Measurements from ENCODE around the gene DNAJC8.

Gene DNAJC8

GRCh38 chr1:28170001-28170596 lies 62.7 kb downstream of the DNAJC8 start:
- DNase-seq: no peak

- DNase-seq: peak; percentile 23
Measured at GRCh38 chr1:28163496-28164161, 69.2 kb downstream of the DNAJC8 start.

DNA sequence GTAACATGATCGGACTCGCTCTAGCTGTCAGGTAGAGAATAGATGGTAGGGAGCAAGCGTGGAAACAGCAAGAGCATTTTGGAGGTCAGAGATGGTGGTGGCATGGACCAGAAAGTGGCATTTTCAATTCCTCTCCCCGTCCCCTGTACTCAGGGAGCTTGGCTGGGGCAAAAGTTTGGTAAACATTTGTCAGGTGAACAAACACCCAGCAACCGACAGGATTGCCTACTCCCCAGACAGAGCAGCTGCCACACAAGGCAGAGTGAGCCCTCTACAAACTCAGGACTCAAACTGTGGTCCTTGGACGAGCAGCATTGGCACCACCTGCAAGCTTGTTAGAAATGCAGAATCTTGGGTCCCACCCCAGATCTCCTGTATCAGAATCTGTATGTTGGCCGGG lies 70.7 kb downstream of the DNAJC8 start:
- no peak for DNase-seq

GRCh38 chr1:28161751-28162150 lies 71.1 kb downstream of the DNAJC8 start:
- DNase-seq: no peak

DNA sequence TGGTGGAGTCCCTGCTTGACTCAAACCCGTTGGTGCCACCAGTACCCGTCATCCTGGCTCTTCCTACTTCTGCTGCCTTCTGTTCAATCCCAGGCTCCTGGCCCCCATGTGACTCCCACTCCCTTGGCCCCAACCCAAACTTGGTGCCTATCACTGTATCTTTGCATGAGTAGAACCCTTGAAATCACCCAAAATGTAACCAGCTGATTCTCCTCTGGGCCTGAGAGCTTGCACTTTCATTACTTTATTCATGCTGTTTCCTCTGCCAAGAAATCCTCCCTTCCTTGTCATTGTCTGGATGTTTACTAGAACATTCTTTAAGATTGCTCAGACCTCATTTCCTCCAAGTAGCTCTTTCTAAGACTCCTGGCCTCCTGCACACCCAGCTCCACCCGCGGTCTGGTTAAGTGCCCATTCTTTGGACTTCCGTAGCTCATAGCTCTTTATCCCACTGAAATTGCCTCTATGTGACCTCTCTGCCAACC lies 72.0 kb downstream of the DNAJC8 start:
- no peak for DNase-seq

DNA sequence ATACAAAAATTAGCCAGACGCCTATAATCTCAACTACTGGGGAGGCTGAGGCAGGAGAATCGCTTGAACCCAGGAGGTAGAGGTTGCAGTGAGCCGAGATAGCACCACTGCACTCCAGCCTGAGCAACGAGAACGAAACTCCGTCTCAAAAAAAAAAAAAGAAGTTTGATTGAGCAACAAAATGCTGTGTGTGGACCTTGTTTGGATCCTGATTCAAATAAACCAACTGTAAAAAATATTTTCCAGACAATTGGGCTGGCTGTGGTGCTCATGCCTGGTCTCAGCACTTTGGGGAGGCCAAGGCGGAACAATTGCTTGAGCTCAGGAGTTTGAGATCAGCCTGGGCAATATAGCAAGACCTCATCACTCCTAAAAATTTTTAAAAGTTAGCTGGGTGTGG lies 73.1 kb downstream of the DNAJC8 start:
- DNase-seq: no peak

- DNase-seq: no peak
Measured at GRCh38 chr1:28159243-28159642, 73.6 kb downstream of the DNAJC8 start.

DNA sequence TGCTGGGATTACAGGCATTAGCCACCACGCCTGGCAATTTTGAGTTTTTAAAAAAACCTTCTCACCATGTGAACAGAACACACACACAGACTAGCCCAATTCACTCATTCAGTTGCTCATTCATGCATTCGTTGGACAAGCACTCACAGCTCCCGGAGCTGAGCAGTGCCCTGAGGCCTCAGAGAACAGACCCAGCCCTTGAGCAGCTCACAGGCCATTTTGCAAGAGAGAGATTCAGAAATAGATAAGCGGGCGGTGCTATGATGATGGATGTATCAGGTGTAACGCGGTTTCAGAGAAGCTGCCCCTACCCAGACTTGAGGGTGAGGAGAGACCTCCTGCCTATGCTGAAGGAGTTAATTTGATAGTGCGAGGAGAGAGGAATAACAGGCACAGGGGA lies 74.9 kb downstream of the DNAJC8 start:
- no peak for DNase-seq

GRCh38 chr1:28156821-28157220 lies 76.0 kb downstream of the DNAJC8 start:
- DNase-seq: no peak

DNA sequence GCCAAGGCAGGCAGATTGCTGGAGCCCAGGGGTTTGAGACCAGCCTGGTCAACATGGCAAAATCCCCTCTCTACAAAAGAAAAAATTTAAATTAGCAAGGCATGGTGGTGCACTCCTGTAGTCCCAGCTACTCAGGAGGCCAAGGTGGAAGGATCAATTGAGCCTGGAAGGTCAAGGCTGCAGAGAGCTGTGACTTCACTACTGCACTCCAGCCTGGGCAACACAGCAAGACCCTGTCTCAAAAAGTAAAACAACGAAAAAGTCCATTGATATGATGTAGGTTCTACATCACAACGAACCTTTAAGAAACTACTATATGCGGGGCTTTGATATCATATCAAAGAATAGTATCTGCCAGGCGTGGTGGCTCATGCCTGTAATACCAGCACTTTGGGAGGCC lies 77.2 kb downstream of the DNAJC8 start:
- no peak for DNase-seq

DNA sequence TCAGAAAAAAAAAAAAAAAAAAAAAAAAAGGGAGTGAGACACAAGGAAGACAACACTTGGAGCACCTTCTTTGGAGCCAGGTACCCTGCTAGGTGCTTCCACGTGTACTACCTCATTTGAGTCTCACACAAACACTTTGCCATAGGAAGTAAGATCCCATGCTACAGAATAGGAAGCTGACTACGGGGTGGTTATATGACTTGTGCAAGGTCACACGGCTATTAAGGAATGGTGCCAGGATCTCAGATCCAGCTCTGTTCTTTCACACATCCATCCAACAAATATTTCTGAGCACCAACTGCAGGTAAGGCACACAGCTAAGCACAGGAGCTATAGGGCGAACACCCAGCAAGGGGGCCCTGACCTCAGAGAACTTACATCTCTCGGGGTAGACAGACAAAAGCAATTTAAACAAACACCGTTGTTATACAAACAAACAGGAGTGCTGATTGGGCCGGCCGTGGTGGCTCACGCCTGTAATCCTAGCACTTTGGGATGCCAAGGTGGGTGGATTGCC lies 78.7 kb downstream of the DNAJC8 start:
- DNase-seq: no peak
